OCI-LY1 (cell line): Measurements from ENCODE around the gene TLK2.

ENCODE experiments used
- CTCF ChIP-seq: fragments of 200-600 bp; sonication (generic), shearing (Covaris generic); IDR thresholded peaks from 2 replicates; pipeline ENCODE4 v1.5.1; 2017; ENCODE audit warnings: mild to moderate bottlenecking, antibody characterized with exemption, low read length, moderate library complexity, mixed read lengths
- EZH2 ChIP-seq: fragments of 200-600 bp; sonication (generic), shearing (Covaris generic); IDR thresholded peaks from 2 replicates; pipeline ENCODE4 v1.8.0; 2017; ENCODE audit warnings: borderline replicate concordance, mixed run types, mild to moderate bottlenecking, antibody characterized with exemption, low read length, moderate library complexity, mixed read lengths

- TF ChIP-seq CTCF, result no peak
- TF ChIP-seq EZH2, result no peak
These were observed 138.6 kb downstream of the TLK2 start for GRCh38 chr17:62616993-62617893.
